MM.1S (cell line): ENCODE data around the gene ZNF277.

ENCODE experiments used
- CTCF ChIP-seq: fragments of 300-600 bp; sonication (generic); IDR thresholded peaks from 2 replicates; pipeline ENCODE4 v1.5.1; 2016; ENCODE audit warnings: antibody characterized with exemption, low read length, mixed read lengths
- EZH2 ChIP-seq: fragments of 300-600 bp; sonication (generic); optimal IDR thresholded peaks from 2 replicates; pipeline ENCODE3; 2017; ENCODE audit warnings: low read depth, mild to moderate bottlenecking, antibody characterized with exemption, low read length, mixed read lengths

- TF ChIP-seq CTCF (no peak), EZH2 (no peak)
Measured at GRCh38 chr7:112233048-112233697, 26.7 kb downstream of the ZNF277 start.
